Measurements from ENCODE around the gene RAD51B.
"Not testable (repeated sequence)": the region's sequence is repeated elsewhere in the genome, so short reads cannot be mapped to it uniquely, and the experiment has no call there.

Gene RAD51B

GRCh38 chr14:68662392-68662791, 842.8 kb downstream of the RAD51B start:
- no peaks in the 10 kb centered on the region for H3K36me3 Mint-ChIP-seq (ENCODE audit: low read depth)
- H3K27ac Mint-ChIP-seq: peak overlapping the region; percentile 39
- H3K4me3 Mint-ChIP-seq: no peak overlapping the region
- no peaks in the 10 kb centered on the region for H3K27me3 Mint-ChIP-seq
- no peaks in the 10 kb centered on the region for H3K9me3 Mint-ChIP-seq
- peaks cover 62% of the 10 kb centered on the region for H3K4me1 Mint-ChIP-seq (ENCODE audit: low read depth)

DNA sequence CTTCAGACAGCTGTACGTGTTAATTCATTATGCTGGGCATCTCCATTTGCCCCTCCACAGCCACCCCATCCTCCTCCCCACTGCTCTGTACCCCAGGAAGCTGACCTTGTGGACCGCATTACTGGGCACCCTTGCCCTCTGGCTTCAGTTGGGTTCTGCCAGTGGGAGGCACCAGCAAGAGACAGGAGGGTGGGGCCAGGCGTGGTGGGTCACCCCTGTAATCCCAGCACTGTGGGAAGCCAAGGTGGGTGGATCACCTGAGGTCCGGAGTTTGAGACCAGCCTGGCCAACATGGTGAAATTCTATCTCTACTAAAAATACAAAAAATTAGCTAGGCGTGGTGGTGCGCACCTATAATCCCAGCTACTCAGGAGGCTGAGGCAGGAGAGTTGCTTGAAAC, 843.2 kb downstream of the RAD51B start:
- not testable (repeated sequence) for H3K9me3 Mint-ChIP-seq

GRCh38 chr14:68663385-68664076, 844.0 kb downstream of the RAD51B start:
- Mint-ChIP-seq H3K4me1 (ENCODE audit: low read depth) (peaks cover 62% of the 10 kb centered on the region), H3K27ac (peak overlapping the region; percentile 82), H3K9me3 (no peaks in the 10 kb centered on the region), H3K27me3 (no peaks in the 10 kb centered on the region), H3K36me3 (ENCODE audit: low read depth) (no peaks in the 10 kb centered on the region), H3K4me3 (peak overlapping the region; percentile 66)

More for the DNA sequence above, 843.2 kb downstream of the RAD51B start:
- Mint-ChIP-seq H3K4me1 (ENCODE audit: low read depth) (peaks cover 62% of the 10 kb centered on the region), H3K27ac (peak overlapping the region; percentile 82), H3K4me3 (peak overlapping the region; percentile 66)
- H3K36me3 Mint-ChIP-seq (ENCODE audit: low read depth); H3K27me3 Mint-ChIP-seq: not testable (repeated sequence)

DNA sequence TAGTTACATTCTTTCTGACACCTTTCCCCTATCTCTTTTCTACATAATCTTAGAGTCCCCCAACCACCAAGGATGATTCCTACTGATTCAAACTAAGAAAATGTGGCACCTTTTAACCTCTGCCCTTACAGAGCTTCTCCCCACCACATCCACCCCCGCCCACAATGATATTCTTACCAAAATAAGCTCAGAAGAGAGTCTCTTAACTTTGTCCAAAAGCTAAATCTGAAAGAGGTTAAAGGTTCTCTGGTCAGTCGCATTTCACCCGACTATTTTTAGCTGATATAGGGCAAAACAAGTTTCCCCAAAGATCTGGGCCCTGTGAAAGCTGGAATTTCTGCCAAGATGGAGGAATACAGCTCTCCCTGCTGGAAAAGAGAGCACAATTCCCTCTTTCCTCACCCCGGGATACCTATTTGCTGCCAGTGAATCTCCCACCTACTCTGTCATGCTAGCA, 844.7 kb downstream of the RAD51B start:
- no peaks in the 10 kb centered on the region for H3K27me3 Mint-ChIP-seq
- peak overlapping the region; percentile 66 for H3K4me3 Mint-ChIP-seq
- H3K36me3 Mint-ChIP-seq (ENCODE audit: low read depth): no peaks in the 10 kb centered on the region
- peaks cover 62% of the 10 kb centered on the region for H3K4me1 Mint-ChIP-seq (ENCODE audit: low read depth)
- H3K27ac Mint-ChIP-seq: peak overlapping the region; percentile 82
- H3K9me3 Mint-ChIP-seq: no peaks in the 10 kb centered on the region

- peak overlapping the region; percentile 82 for H3K27ac Mint-ChIP-seq
- no peaks in the 10 kb centered on the region for H3K36me3 Mint-ChIP-seq (ENCODE audit: low read depth)
- H3K27me3 Mint-ChIP-seq: no peaks in the 10 kb centered on the region
- no peak overlapping the region for H3K4me3 Mint-ChIP-seq
- H3K4me1 Mint-ChIP-seq (ENCODE audit: low read depth): peaks cover 62% of the 10 kb centered on the region
- H3K9me3 Mint-ChIP-seq: no peaks in the 10 kb centered on the region
These were observed 845.6 kb downstream of the RAD51B start for GRCh38 chr14:68665131-68665530.

GRCh38 chr14:68665792-68666204, 846.2 kb downstream of the RAD51B start:
- Mint-ChIP-seq H3K9me3 (no peaks in the 10 kb centered on the region), H3K27me3 (no peaks in the 10 kb centered on the region), H3K36me3 (ENCODE audit: low read depth) (no peaks in the 10 kb centered on the region), H3K4me3 (no peak overlapping the region), H3K4me1 (ENCODE audit: low read depth) (peaks cover 58% of the 10 kb centered on the region), H3K27ac (no peak overlapping the region)

DNA sequence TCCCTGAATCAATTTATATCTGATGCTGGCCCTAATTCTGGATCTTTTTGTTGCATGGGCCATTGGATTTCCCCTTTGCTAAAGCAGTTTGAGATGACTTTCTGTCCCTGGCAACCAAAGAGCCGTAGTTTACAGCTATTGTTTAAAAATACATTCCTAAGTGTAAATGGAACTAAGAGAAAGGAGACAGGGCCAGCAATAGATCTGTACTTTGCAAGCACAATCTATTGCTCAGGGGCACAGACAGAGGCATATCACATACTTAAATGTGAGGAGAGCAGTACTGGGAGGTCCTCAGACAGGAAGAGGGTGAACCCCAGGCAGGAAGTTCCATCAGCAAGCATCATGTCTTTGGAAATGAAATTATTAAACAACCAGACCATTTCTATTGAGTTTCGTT, 846.7 kb downstream of the RAD51B start:
- H3K4me3 Mint-ChIP-seq: no peak overlapping the region
- H3K27ac Mint-ChIP-seq: no peak overlapping the region
- no peaks in the 10 kb centered on the region for H3K36me3 Mint-ChIP-seq (ENCODE audit: low read depth)
- peaks cover 54% of the 10 kb centered on the region for H3K4me1 Mint-ChIP-seq (ENCODE audit: low read depth)
- H3K27me3 Mint-ChIP-seq: no peaks in the 10 kb centered on the region
- no peaks in the 10 kb centered on the region for H3K9me3 Mint-ChIP-seq

GRCh38 chr14:68666899-68667298, 847.3 kb downstream of the RAD51B start:
- Mint-ChIP-seq H3K27me3 (no peaks in the 10 kb centered on the region), H3K4me3 (no peak overlapping the region), H3K9me3 (no peaks in the 10 kb centered on the region), H3K27ac (no peak overlapping the region), H3K4me1 (ENCODE audit: low read depth) (peaks cover 50% of the 10 kb centered on the region), H3K36me3 (ENCODE audit: low read depth) (no peaks in the 10 kb centered on the region)

DNA sequence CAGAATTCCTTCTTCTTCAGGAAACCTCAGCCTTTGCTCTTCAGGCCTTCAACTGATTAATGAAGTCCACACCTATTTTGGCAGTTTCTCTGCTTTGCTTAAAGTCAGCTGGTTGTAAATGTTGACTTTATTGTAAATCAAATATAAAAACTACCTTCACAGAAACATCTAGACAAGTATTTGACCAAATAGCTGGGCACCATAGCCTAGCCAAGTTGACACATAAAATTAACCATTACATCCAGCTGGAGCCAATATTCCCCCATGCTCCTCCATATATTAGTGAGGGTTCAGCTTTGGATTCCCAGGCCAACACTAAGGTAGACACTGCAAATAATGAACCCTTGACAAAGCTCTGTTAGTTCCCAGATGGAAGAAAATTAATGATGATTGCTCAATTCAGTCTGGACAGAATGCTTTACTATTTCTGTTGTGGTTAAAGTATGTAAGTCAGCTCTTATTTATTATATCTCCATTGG, 847.8 kb downstream of the RAD51B start:
- Mint-ChIP-seq H3K27me3 (no peaks in the 10 kb centered on the region), H3K27ac (no peak overlapping the region), H3K4me3 (no peak overlapping the region), H3K9me3 (no peaks in the 10 kb centered on the region), H3K4me1 (ENCODE audit: low read depth) (peaks cover 50% of the 10 kb centered on the region), H3K36me3 (ENCODE audit: low read depth) (no peaks in the 10 kb centered on the region)

GRCh38 chr14:68668028-68668427, 848.4 kb downstream of the RAD51B start:
- Mint-ChIP-seq H3K27me3 (no peaks in the 10 kb centered on the region), H3K9me3 (no peaks in the 10 kb centered on the region), H3K4me1 (ENCODE audit: low read depth) (peaks cover 50% of the 10 kb centered on the region), H3K27ac (no peak overlapping the region), H3K4me3 (no peak overlapping the region), H3K36me3 (ENCODE audit: low read depth) (no peaks in the 10 kb centered on the region)

DNA sequence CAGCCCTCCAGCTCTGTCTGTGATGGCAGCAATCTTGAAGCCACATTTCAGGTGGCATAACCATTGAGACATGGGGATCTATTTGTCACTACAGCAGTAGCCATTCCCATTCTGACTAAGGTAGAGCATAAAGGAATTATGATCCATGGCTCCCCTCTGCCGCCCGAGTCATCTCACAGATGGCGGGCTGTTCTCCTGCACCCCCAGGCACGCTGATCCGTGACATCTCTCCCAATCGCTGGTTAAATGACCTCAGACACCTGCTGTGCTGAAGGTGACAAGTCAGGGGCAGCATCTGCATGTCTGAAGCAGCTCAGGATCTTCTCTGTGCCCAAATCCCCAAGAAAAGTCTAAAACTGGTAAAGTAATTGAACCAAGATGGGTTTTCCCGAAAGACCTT, 849.0 kb downstream of the RAD51B start:
- Mint-ChIP-seq H3K36me3 (ENCODE audit: low read depth) (no peaks in the 10 kb centered on the region), H3K27ac (no peak overlapping the region), H3K4me1 (ENCODE audit: low read depth) (peaks cover 45% of the 10 kb centered on the region), H3K9me3 (no peaks in the 10 kb centered on the region), H3K27me3 (no peaks in the 10 kb centered on the region), H3K4me3 (no peak overlapping the region)

GRCh38 chr14:68669111-68669511, 849.5 kb downstream of the RAD51B start:
- Mint-ChIP-seq H3K36me3 (ENCODE audit: low read depth) (no peaks in the 10 kb centered on the region), H3K4me1 (ENCODE audit: low read depth) (peaks cover 39% of the 10 kb centered on the region), H3K27ac (no peak overlapping the region)

GRCh38 chr14:68669603-68670358, 850.2 kb downstream of the RAD51B start:
- Mint-ChIP-seq H3K27ac (no peak overlapping the region), H3K36me3 (ENCODE audit: low read depth) (no peaks in the 10 kb centered on the region), H3K27me3 (no peaks in the 10 kb centered on the region), H3K4me3 (no peak overlapping the region), H3K4me1 (ENCODE audit: low read depth) (peaks cover 35% of the 10 kb centered on the region), H3K9me3 (no peaks in the 10 kb centered on the region)

More at GRCh38 chr14:68669111-68669511, 849.5 kb downstream of the RAD51B start:
- H3K4me3 Mint-ChIP-seq: no peak overlapping the region
- H3K9me3 Mint-ChIP-seq: no peaks in the 10 kb centered on the region
- no peaks in the 10 kb centered on the region for H3K27me3 Mint-ChIP-seq

GRCh38 chr14:68670359-68670715, 850.8 kb downstream of the RAD51B start:
- Mint-ChIP-seq H3K9me3 (no peaks in the 10 kb centered on the region), H3K4me1 (ENCODE audit: low read depth) (peaks cover 35% of the 10 kb centered on the region), H3K27ac (no peak overlapping the region), H3K4me3 (no peak overlapping the region), H3K36me3 (ENCODE audit: low read depth) (no peaks in the 10 kb centered on the region), H3K27me3 (no peaks in the 10 kb centered on the region)

DNA sequence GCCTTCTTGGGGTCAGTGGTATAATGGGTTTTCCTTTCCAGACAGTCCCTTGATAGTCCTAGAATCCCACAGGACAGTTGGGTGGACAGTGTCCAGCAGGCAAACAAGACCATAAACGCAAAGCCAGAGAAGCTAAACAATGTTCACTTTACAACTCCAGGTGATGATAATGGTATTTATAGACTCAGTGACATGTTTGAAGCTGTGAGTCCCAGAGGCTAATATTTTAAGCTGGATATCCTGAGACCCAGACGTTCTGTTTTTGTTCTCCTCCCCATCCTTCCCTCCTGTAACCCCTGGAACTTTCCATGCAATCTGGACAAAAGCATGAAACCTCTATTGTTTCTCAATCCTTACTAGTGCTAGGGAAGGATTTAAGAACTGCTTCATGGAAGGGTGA, 852.3 kb downstream of the RAD51B start:
- Mint-ChIP-seq H3K36me3 (ENCODE audit: low read depth) (no peaks in the 10 kb centered on the region), H3K27ac (no peak overlapping the region), H3K4me1 (ENCODE audit: low read depth) (peaks cover 27% of the 10 kb centered on the region), H3K27me3 (no peaks in the 10 kb centered on the region), H3K9me3 (no peaks in the 10 kb centered on the region), H3K4me3 (no peak overlapping the region)

Data from stimulated activated naive CD8-positive, alpha-beta T cell treated with anti-CD3 and anti-CD28 coated beads, Interleukin-15, Interleukin-2, amounts not matched to agents 100 ng/mL and 50 ng/mL, for 24 hours (primary cell).